Activated naive CD8-positive, alpha-beta T cell (primary cell): Measurements from ENCODE around the gene OR7D2.
"Not testable (repeated sequence)": the region's sequence is repeated elsewhere in the genome, so short reads cannot be mapped to it uniquely, and the experiment has no call there.

ENCODE experiments used
- H3K27ac Mint-ChIP-seq: one replicate; pipeline ENCODE4 v1.8.0; 2021; ENCODE audit warnings: mixed read lengths
- H3K27me3 Mint-ChIP-seq: one replicate; pipeline ENCODE4 v1.8.0; 2021; ENCODE audit warnings: mixed read lengths
- H3K36me3 Mint-ChIP-seq: one replicate; pipeline ENCODE4 v1.8.0; 2021; ENCODE audit warnings: mixed read lengths
- H3K4me1 Mint-ChIP-seq: one replicate; pipeline ENCODE4 v1.8.0; 2021; ENCODE audit warnings: low read depth, mixed read lengths
- H3K4me3 Mint-ChIP-seq: one replicate; pipeline ENCODE4 v1.8.0; 2021; ENCODE audit warnings: mild to moderate bottlenecking, mixed read lengths
- H3K9me3 Mint-ChIP-seq: one replicate; pipeline ENCODE4 v1.8.0; 2021; ENCODE audit warnings: low read depth, mixed read lengths

Gene OR7D2

GRCh38 chr19:9166846-9167245, 11.9 kb upstream of the OR7D2 start:
- H3K4me3 Mint-ChIP-seq, result no peak overlapping the region
- peaks cover 18% of the 10 kb centered on the region for H3K36me3 Mint-ChIP-seq

DNA sequence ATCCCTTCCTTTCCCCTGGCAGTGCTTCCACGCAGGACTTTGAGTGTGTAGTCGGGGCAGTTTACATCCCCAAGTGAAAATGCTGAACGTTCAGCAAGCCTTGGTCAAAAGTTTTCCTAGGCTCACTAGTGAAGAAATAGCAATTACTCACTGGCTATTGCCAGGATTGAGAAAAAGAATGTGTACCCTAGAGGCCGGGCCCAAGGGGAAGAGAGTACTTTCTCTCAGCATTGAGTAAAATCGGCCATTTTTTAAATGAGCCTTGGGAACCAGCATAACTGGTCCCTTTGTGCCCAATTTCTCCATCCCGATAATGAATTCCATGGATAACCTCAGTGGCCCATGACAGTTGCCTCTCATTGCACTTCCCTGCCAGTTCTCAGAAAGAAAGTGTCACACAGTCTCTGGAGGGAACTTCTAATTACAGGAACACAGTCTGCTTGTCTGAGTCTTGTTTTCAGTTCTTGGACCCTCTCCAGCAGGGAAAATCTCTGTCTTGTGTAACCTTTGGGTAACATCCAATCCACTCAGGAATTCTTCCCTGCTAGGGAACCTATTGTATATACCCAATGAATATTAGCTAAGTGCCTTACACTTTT, 7.3 kb upstream of the OR7D2 start:
- no peaks in the 10 kb centered on the region for H3K4me1 Mint-ChIP-seq
- no peak overlapping the region for H3K4me3 Mint-ChIP-seq
- no peaks in the 10 kb centered on the region for H3K27me3 Mint-ChIP-seq
- no peaks in the 10 kb centered on the region for H3K36me3 Mint-ChIP-seq
- H3K27ac Mint-ChIP-seq, result no peak overlapping the region
- no peaks in the 10 kb centered on the region for H3K9me3 Mint-ChIP-seq

More at GRCh38 chr19:9166846-9167245, 11.9 kb upstream of the OR7D2 start:
- Mint-ChIP-seq H3K4me1 (no peaks in the 10 kb centered on the region), H3K9me3 (no peaks in the 10 kb centered on the region), H3K27ac (no peak overlapping the region), H3K27me3 (no peaks in the 10 kb centered on the region)

GRCh38 chr19:9175326-9175725, 3.5 kb upstream of the OR7D2 start:
- no peaks in the 10 kb centered on the region for H3K4me1 Mint-ChIP-seq
- H3K9me3 Mint-ChIP-seq, result no peaks in the 10 kb centered on the region
- H3K4me3 Mint-ChIP-seq, result no peak overlapping the region
- H3K27me3 Mint-ChIP-seq, result no peaks in the 10 kb centered on the region
- H3K36me3 Mint-ChIP-seq, result no peaks in the 10 kb centered on the region
- no peak overlapping the region for H3K27ac Mint-ChIP-seq

DNA sequence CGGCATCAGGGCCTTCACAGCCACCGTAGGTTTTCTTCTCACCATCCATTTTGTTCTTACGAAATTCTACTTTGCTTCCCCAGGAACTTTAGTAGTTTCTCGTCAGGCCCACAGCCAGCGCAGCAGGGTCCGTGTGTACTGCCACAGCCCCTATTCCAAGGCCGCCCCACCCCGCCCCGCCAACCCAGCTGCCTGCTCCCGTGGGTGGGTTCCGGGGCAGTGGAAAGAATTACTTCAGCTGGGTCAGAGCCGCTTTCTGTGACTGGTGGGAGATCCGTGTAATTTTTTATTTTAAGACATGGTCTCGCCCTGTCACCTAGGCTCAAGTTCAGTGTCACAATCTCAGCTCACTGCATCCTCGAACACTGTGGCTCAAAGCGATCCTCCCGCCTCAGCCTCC, 4.2 kb downstream of the OR7D2 start:
- Mint-ChIP-seq H3K4me3 (no peak overlapping the region), H3K36me3 (peaks cover 6% of the 10 kb centered on the region), H3K27ac (no peak overlapping the region), H3K27me3 (no peaks in the 10 kb centered on the region), H3K9me3 (peaks cover 3% of the 10 kb centered on the region), H3K4me1 (no peaks in the 10 kb centered on the region)

DNA sequence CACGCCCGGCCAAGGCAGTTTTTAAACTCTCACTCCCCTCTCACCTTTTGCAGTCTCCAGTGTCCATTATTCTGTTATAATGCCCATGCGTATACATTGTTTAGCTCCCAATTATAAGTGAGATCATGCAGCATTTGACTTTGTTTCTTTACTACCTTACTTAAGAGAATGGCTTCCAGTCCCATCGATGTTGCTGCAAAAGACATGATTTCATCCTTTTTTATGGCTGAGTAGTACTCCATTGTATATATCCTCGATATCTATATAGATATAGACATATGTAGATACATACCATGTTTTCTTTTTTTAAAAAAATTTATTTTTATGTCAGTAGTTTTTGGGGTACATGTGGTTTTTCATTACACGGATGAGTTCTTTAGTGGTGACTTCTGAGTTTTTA, 8.4 kb downstream of the OR7D2 start:
- peaks cover 8% of the 10 kb centered on the region for H3K27me3 Mint-ChIP-seq
- no peak overlapping the region for H3K4me3 Mint-ChIP-seq
- peaks cover 7% of the 10 kb centered on the region for H3K9me3 Mint-ChIP-seq
- no peaks in the 10 kb centered on the region for H3K4me1 Mint-ChIP-seq
- H3K36me3 Mint-ChIP-seq, result peaks cover 11% of the 10 kb centered on the region
- H3K27ac Mint-ChIP-seq, result no peak overlapping the region

DNA sequence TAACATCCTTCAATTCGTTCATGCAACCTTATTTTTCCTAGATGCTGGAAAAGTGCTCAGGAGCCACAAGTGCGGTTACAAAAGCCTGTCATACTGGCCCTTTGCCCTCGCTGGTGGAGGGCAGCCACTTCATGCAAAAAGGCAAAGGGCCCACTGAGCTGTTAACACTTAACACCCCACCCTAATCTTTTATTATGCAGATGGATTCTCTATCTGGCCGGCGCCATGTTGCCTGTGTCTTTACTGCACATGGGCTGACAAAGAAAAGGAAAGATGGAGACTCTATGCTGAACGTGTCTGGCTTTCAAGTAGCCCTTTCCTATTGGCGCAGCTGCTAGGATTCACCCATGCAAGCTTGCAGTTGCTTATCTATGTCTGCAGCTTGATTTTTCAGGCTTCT, 10.8 kb downstream of the OR7D2 start:
- Mint-ChIP-seq H3K4me3 (no peak overlapping the region), H3K27me3 (peaks cover 12% of the 10 kb centered on the region), H3K4me1 (no peaks in the 10 kb centered on the region), H3K27ac (no peak overlapping the region), H3K9me3 (peaks cover 7% of the 10 kb centered on the region), H3K36me3 (peaks cover 11% of the 10 kb centered on the region)

DNA sequence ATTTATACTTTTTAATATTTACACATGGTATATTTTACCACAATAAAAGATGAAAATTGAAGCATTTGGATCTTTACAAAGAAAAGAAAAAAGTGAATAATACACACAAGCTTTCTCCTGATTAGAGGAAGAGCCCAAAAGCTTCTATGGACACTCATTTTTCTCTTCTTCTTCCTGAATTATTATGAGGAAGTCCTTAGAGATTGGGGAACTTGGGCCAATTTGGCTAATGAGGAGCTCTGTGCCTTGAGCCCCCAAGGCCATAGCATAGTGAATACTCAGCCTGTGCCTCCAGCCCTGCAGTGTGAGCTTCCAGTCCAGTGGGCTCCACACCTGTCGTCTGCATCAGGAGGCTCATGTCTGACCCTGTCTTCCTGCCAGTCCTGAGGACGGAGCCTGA, 19.3 kb downstream of the OR7D2 start:
- peaks cover 13% of the 10 kb centered on the region for H3K27me3 Mint-ChIP-seq
- H3K36me3 Mint-ChIP-seq, H3K9me3 Mint-ChIP-seq, H3K27ac Mint-ChIP-seq, H3K4me3 Mint-ChIP-seq, H3K4me1 Mint-ChIP-seq: not testable (repeated sequence)

DNA sequence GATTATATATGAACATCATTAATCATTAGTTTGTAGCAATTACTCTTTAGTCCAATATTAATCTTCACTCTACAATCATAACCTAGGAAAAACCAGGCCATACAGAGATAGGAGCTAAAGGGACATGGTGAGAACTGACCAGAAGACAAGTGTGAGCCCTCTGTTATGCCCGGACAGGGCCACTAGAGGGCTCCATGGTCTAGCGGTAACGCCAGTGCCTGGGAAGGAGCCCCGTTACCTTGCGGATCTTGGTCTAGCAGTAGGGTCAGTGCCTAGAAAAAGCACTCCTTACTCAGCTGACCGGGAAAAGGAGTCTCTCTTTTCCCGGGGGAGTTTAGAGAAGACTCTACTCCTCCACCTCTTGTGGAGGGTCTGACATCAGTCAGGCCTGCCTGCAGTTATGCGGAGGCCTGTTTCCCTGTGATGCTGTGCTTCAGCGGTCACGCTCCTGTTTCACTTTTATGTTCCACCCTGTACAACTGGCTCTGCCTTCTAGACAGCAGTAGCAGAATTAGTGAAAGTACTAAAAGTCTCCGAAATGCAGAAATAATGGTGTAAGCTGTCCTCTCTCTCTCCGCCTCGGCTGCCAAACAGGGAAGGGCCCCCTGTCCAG, 26.8 kb downstream of the OR7D2 start:
- H3K27ac Mint-ChIP-seq, result no peak overlapping the region
- no peaks in the 10 kb centered on the region for H3K9me3 Mint-ChIP-seq
- no peaks in the 10 kb centered on the region for H3K36me3 Mint-ChIP-seq
- H3K4me3 Mint-ChIP-seq, result peak overlapping the region; percentile 50
- peaks cover 5% of the 10 kb centered on the region for H3K27me3 Mint-ChIP-seq
- peaks cover 3% of the 10 kb centered on the region for H3K4me1 Mint-ChIP-seq

GRCh38 chr19:9219489-9219888, 40.7 kb downstream of the OR7D2 start, which contains the start of gene OR7D4:
TSS of gene OR7D4 (minus strand) at chr19:9219589. CDS start at chr19:9214837, 4,752 bp downstream.
- Mint-ChIP-seq H3K9me3 (peaks cover 7% of the 10 kb centered on the region), H3K27me3 (peaks cover 11% of the 10 kb centered on the region), H3K36me3 (peaks cover 3% of the 10 kb centered on the region), H3K27ac (no peak within 1 kb of the TSS), H3K4me3 (no peak within 1 kb of the TSS), H3K4me1 (no peaks in the 10 kb centered on the region)
